Activated gamma-delta T cell treated with Interleukin-2 at 50 U/mL for 16 hours (primary cell): ENCODE data around the gene TULP1.

ENCODE experiments used
- DNase-seq: peaks from one replicate; pipeline ENCODE4 v3.0.0-alpha.2; 2020

TULP1 gene

GRCh38 chr6:35481226-35481625, 31.5 kb downstream of the TULP1 start:
- DNase-seq = no peak

DNA sequence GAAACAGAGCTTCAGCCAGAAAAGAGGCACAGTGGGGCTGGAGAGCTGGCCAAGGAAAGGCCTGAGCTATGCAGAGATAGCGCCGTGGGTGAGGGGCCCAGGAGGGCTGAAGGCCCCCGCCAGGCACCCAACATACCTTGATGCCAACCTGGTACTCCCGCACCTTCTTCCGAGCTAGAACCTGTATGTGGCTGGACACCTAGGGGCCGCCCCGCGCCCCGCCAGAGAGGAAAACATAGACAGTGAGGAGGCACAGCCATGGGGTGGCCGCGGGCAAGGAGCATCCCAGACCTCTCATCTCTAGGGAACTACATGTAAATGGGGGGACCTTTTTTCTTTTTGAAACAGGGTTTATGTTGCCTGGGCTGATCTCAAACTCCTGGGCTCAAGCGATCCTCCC, 32.5 kb downstream of the TULP1 start:
- DNase-seq = no peak

DNA sequence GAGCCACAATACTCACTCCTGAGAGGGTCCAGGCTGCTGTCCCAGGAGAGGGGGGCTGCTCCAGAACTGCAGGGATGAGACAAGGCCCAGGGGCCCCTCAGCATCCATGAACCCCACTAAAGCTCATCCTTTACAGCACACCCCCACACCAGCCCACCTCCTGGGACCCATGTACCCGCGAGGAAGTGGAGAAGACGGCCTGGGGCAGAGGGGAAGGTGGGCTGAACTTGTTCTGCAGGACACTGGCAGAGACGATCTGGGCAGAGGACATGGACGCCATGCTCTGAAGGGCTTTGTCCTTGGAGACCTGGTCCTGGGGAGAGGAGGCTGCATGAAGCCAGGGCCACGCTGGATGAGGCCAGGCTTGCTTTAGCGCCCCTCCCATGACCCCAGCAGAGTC, 34.4 kb downstream of the TULP1 start:
- no peak for DNase-seq

- DNase-seq = no peak
Observed at GRCh38 chr6:35477551-35478179, 35.0 kb downstream of the TULP1 start.

GRCh38 chr6:35477028-35477427, 35.7 kb downstream of the TULP1 start:
- DNase-seq = no peak

- no peak for DNase-seq
Observed at GRCh38 chr6:35476004-35476403, 36.7 kb downstream of the TULP1 start.

DNA sequence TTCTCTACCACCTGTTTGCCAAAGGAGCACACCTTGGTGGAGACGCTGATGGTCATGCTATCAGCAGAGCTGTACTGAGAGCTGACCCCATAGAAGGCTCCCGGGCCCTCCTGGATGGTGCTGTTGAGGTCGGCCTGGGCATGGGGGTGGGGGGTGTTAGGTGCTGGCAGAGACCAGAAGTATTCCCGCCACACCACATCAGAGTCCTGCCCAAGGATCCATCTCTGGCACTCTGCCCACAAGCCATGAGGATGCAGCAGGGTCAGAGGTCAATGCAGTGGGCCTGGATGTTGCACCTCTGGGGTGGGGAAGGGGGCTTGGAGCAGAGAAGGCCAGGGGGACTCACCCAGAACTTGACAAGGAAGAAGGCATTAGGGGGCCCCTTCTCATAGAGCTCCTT, 37.1 kb downstream of the TULP1 start:
- no peak for DNase-seq

DNA sequence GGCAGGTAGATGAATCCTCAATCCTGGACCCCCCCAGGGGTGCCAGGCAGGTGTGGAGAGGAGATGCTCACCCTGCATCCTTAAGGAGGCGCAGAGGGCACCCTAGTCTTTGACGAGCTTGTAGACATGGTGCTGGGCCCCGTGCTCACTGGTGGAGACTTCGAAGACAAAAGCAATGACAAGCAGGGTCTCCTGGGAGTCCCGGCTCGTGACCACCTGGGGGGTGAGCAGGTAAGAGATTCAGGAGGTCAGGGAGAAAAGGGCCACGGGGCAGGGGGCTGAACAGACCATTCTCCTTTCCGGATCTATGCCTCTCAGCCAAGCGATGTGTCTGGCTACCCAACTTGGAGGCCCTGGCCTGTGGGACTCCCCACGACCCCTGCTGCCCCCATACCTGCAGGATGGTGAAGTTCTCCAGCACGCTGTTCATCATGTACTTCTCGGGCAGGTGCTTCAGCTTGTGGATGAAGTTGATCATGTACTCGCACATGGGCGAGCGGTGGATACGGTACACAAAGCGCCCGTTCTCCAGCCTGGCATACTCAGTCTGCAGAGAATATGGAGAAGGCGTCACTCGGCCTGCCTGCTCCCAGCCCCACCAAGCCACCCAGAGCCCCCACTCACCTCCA, 37.6 kb downstream of the TULP1 start:
- no peak for DNase-seq

GRCh38 chr6:35474131-35474941, 38.4 kb downstream of the TULP1 start:
- no peak for DNase-seq

- no peak for DNase-seq
Observed at GRCh38 chr6:35473850-35474130, 38.9 kb downstream of the TULP1 start.

GRCh38 chr6:35473075-35473849, 39.4 kb downstream of the TULP1 start:
- no peak for DNase-seq

GRCh38 chr6:35471836-35472345, 40.8 kb downstream of the TULP1 start:
- no peak for DNase-seq

- no peak for DNase-seq
Observed at GRCh38 chr6:35470663-35471120, 42.0 kb downstream of the TULP1 start.

DNA sequence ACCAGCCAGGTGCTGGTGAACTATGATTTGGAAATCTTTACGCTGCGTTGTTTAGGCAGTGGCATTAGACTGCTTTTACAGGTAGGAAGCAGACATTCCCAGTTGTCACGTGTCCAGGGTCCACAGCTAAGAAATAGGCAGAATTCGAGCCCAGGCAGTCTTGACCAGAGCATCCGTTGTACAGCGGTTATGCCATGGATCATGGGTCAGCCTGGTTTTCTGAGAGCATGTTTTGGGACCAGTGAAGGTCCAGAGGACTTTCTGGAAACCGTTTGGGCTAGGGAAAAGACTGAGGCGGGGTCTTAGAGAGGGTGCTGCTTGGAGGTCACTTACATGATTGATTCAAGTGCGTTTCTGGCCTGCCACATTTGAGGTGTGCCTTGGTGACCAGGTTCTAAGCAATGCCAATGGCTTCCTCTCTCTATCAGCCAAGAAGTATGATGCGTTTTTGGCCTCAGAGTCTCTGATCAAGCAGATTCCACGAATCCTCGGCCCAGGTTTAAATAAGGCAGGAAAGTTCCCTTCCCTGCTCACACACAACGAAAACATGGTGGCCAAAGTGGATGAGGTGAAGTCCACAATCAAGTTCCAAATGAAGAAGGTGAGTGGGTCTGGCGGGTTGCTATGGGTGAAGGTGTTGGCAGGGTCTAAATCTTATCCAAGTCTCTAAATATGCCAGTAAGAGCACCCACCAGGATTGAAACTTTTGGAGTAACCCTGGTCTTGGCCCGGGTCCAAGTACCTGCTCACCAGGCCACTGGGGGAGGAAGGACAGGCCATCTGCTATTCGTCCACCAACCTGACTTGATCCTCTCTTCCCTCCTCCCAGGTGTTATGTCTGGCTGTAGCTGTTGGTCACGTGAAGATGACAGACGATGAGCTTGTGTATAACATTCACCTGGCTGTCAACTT, 42.7 kb downstream of the TULP1 start:
- no peak for DNase-seq

DNA sequence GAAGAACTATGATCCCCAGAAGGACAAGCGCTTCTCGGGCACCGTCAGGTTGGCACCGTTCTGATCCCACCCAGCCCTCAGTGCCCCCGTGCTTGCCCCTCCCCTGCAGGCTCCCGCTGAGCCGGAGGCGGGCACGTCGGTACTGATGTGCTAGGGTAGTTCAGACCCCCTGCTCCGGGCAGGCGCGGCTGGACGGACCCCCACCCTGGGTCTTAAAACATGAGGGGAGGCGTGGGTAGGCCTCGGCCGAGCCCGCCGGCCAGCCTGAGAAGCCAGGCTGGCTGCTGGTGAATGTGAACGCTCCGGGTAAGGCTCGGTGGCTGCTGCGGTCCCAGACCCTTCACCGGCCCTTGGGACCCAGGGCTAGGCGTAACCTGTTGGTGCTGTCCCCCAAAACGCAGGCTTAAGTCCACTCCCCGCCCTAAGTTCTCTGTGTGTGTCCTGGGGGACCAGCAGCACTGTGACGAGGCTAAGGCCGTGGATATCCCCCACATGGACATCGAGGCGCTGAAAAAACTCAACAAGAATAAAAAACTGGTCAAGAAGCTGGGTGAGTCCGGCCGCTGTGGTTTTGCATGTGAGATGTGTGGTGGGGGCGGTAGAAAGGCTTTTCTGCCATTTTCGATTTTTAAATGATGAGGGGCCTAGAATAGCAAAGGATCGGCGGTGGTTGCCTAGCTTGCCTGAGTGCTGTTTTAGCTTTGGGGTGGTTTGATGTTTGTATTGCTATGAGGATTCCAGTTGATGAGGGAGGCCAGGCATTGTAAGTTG, 43.5 kb downstream of the TULP1 start:
- DNase-seq = no peak

DNA sequence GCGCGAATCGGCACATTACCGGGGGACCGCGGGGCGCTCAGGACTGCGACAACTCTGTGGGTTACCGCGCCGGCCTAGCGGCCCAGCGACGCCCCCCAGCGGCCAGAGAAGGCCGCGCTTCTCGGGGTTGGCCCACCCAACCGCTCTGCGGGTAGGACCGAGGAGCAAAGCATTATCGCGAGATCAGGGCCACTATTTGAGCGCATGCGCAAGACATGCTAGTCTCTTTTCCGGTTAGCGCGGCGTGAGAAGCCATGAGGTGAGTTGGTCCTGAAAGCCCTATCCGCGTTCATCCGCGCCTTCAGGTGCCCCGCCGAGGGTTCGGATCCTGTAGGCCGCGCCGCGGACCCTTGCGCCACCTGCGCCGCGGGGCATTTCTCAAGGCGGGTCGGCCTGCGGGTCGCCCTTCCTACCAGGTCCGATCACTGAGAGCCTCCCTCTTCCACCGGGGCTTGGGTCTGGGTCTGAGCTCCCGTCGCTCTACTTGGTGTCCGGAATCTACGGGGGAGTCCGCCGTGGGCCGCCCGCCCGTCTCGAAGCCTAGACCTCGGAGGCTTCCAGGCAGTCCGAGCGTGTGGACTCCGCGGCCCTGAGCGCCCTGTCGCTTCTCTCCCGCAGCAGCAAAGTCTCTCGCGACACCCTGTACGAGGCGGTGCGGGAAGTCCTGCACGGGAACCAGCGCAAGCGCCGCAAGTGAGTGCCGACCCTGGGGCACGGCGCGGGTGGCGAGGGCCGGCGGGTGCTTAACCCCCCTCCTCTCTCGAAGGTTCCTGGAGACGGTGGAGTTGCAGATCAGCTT, 44.3 kb downstream of the TULP1 start, which contains the start of gene RPL10A:
Gene RPL10A, plus strand, starts transcription at position 221 of the 799 bp plus-strand sequence. Its CDS starts 34 bp downstream, at position 255.
- DNase-seq = peak; percentile 95

DNA sequence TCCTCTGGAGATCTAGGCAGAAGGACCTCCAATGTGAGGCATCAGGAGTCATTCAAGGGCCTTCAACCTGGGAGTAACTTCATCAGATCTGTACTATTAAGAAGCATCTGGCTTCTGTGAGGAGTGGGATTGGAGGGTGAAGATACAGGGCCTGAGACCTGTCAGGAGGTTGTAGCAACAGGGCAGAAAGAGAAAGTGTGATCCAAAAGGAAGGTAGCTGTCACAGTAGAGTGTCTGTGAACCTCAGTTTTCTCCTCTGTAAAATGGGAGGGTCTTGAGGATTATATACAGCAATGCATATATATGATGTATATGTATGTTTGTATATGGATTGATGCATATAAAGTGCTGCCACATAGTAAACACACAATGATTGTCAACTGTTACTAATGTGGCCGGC, 47.0 kb downstream of the TULP1 start:
- DNase-seq = no peak

DNA sequence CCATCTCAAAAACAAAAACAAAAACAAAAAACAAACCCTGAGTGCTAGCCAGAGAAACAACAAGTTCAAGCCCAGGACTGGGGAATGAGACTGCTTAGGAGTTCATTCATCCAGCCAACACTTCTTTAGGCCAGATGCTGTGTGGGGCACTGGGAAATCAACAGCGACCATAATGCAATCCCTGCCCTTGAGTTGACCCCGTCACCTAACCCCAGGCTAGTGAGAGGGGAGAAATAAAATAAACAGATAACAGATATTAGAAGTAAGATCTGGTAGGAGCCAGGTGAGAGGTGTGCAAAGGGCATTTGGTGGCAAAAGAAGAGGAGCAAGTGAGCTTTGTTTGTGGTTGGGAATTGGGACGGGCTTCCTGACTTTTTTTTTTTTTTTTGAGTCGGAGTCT, 49.4 kb downstream of the TULP1 start:
- DNase-seq = no peak

DNA sequence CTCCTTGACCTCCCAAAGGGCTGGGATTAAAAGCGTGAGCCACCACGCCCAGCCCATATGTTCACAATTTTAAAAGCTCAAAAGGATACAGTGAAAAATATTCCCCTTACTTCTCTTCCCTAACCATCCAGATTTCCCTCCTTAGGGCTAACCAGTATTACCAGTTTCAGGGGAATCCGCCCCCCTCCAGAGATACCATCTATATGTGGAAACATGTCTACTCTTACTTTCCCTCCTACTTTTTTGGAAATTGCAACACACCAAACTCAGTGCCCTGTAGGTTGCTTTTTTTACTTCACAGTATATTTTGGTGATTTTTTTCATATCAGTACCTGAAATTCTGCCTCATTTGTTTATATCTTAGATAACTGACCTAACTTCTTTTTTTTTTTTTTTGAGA, 51.4 kb downstream of the TULP1 start:
- DNase-seq = no peak

GRCh38 chr6:35457907-35458306, 54.8 kb downstream of the TULP1 start:
- no peak for DNase-seq
